ENCODE measurements around the gene FOXN3. TPM values are rescaled to one million over a fixed set of nuclear protein-coding genes. Genes with fewer than 3 reads are reported as not detected.

Gene FOXN3
- total RNA-seq, 1 experiment from 2014 or later = 13.8 TPM

GRCh38 chr14:89391123-89391522 lies 25.9 kb downstream of the FOXN3 start:
- no peak overlapping the region for H3K4me3 ChIP-seq (ENCODE audit: low read length)
- no peak for DNase-seq
- H3K36me3 ChIP-seq (ENCODE audit: insufficient read depth, low read length) = no peaks in the 10 kb centered on the region
- H3K4me2 ChIP-seq (ENCODE audit: low read depth, low read length, poor library complexity, severe bottlenecking) = no peak overlapping the region
- H4K20me1 ChIP-seq (ENCODE audit: insufficient read depth, low read depth, low read length) = peaks cover 7% of the 10 kb centered on the region; the same call in 1 of the 2 replicates
- H3K9me2 ChIP-seq (replicated peaks; ENCODE audit: insufficient read depth, low read length) = no peaks in the 10 kb centered on the region
- no peaks in the 10 kb centered on the region for H3K27me3 ChIP-seq (ENCODE audit: low read length)
- H3K9ac ChIP-seq (ENCODE audit: low read length) = no peak overlapping the region
- H3K4me1 ChIP-seq (ENCODE audit: low read length) = no peaks in the 10 kb centered on the region
- no peaks in the 10 kb centered on the region for H3K9me3 ChIP-seq (ENCODE audit: low read length)
- no peaks in the 10 kb centered on the region for H3K79me2 ChIP-seq (ENCODE audit: low read length)
- no peak overlapping the region for H2AFZ ChIP-seq (ENCODE audit: low read length)
- H3K27ac ChIP-seq (ENCODE audit: low read length) = no peak overlapping the region

GRCh38 chr14:89388853-89389252 lies 28.2 kb downstream of the FOXN3 start:
- no peak overlapping the region for H3K27ac ChIP-seq (ENCODE audit: low read length)
- no peaks in the 10 kb centered on the region for H3K79me2 ChIP-seq (ENCODE audit: low read length)
- H3K36me3 ChIP-seq (ENCODE audit: insufficient read depth, low read length) = no peaks in the 10 kb centered on the region
- peaks cover 8% of the 10 kb centered on the region; the same call in 1 of the 2 replicates for H4K20me1 ChIP-seq (ENCODE audit: insufficient read depth, low read depth, low read length)
- H3K4me1 ChIP-seq (ENCODE audit: low read length) = peaks cover 7% of the 10 kb centered on the region
- H3K4me3 ChIP-seq (ENCODE audit: low read length) = no peak overlapping the region
- H3K9ac ChIP-seq (ENCODE audit: low read length) = no peak overlapping the region
- no peaks in the 10 kb centered on the region for H3K9me2 ChIP-seq (replicated peaks; ENCODE audit: insufficient read depth, low read length)
- no peak for DNase-seq
- H3K4me2 ChIP-seq (ENCODE audit: low read depth, low read length, poor library complexity, severe bottlenecking) = no peak overlapping the region
- H2AFZ ChIP-seq (ENCODE audit: low read length) = no peak overlapping the region
- no peaks in the 10 kb centered on the region for H3K27me3 ChIP-seq (ENCODE audit: low read length)
- no peaks in the 10 kb centered on the region for H3K9me3 ChIP-seq (ENCODE audit: low read length)

- Histone ChIP-seq H3K27ac (ENCODE audit: low read length) (no peak overlapping the region), H3K79me2 (ENCODE audit: low read length) (no peaks in the 10 kb centered on the region), H3K4me3 (ENCODE audit: low read length) (no peak overlapping the region), H3K9me2 (replicated peaks; ENCODE audit: insufficient read depth, low read length) (no peaks in the 10 kb centered on the region), H3K4me1 (ENCODE audit: low read length) (peaks cover 15% of the 10 kb centered on the region), H3K4me2 (ENCODE audit: low read depth, low read length, poor library complexity, severe bottlenecking) (no peak overlapping the region), H3K9ac (ENCODE audit: low read length) (no peak overlapping the region), H3K9me3 (ENCODE audit: low read length) (no peaks in the 10 kb centered on the region), H3K27me3 (ENCODE audit: low read length) (no peaks in the 10 kb centered on the region), H3K36me3 (ENCODE audit: insufficient read depth, low read length) (no peaks in the 10 kb centered on the region), H4K20me1 (ENCODE audit: insufficient read depth, low read depth, low read length) (peaks cover 10% of the 10 kb centered on the region; the same call in 1 of the 2 replicates), H2AFZ (ENCODE audit: low read length) (no peak overlapping the region)
- no peak for DNase-seq
These were observed 28.9 kb downstream of the FOXN3 start for GRCh38 chr14:89387922-89388685.

GRCh38 chr14:89386212-89386886 lies 30.7 kb downstream of the FOXN3 start:
- H4K20me1 ChIP-seq (ENCODE audit: insufficient read depth, low read depth, low read length) = peaks cover 10% of the 10 kb centered on the region; the same call in 1 of the 2 replicates
- no peaks in the 10 kb centered on the region for H3K9me3 ChIP-seq (ENCODE audit: low read length)
- DNase-seq = no peak
- H3K27me3 ChIP-seq (ENCODE audit: low read length) = no peaks in the 10 kb centered on the region
- peaks cover 21% of the 10 kb centered on the region for H3K4me1 ChIP-seq (ENCODE audit: low read length)
- H2AFZ ChIP-seq (ENCODE audit: low read length) = no peak overlapping the region
- H3K9ac ChIP-seq (ENCODE audit: low read length) = no peak overlapping the region
- H3K27ac ChIP-seq (ENCODE audit: low read length) = no peak overlapping the region
- no peak overlapping the region for H3K4me3 ChIP-seq (ENCODE audit: low read length)
- no peaks in the 10 kb centered on the region for H3K79me2 ChIP-seq (ENCODE audit: low read length)
- no peaks in the 10 kb centered on the region for H3K9me2 ChIP-seq (replicated peaks; ENCODE audit: insufficient read depth, low read length)
- no peak overlapping the region for H3K4me2 ChIP-seq (ENCODE audit: low read depth, low read length, poor library complexity, severe bottlenecking)
- no peaks in the 10 kb centered on the region for H3K36me3 ChIP-seq (ENCODE audit: insufficient read depth, low read length)

- Histone ChIP-seq H3K4me3 (ENCODE audit: low read length) (no peak overlapping the region), H3K9ac (ENCODE audit: low read length) (no peak overlapping the region), H3K27ac (ENCODE audit: low read length) (no peak overlapping the region), H3K4me2 (ENCODE audit: low read depth, low read length, poor library complexity, severe bottlenecking) (no peak overlapping the region), H3K79me2 (ENCODE audit: low read length) (no peaks in the 10 kb centered on the region), H3K9me2 (replicated peaks; ENCODE audit: insufficient read depth, low read length) (no peaks in the 10 kb centered on the region), H3K4me1 (ENCODE audit: low read length) (peaks cover 21% of the 10 kb centered on the region), H4K20me1 (ENCODE audit: insufficient read depth, low read depth, low read length) (peaks cover 10% of the 10 kb centered on the region; the same call in 1 of the 2 replicates), H3K36me3 (ENCODE audit: insufficient read depth, low read length) (no peaks in the 10 kb centered on the region), H2AFZ (ENCODE audit: low read length) (no peak overlapping the region), H3K27me3 (ENCODE audit: low read length) (no peaks in the 10 kb centered on the region), H3K9me3 (ENCODE audit: low read length) (no peaks in the 10 kb centered on the region)
- no peak for DNase-seq
These were observed 32.4 kb downstream of the FOXN3 start for GRCh38 chr14:89384636-89385035.

GRCh38 chr14:89384023-89384422 lies 33.0 kb downstream of the FOXN3 start:
- no peaks in the 10 kb centered on the region for H3K9me2 ChIP-seq (replicated peaks; ENCODE audit: insufficient read depth, low read length)
- no peak overlapping the region for H2AFZ ChIP-seq (ENCODE audit: low read length)
- H3K27ac ChIP-seq (ENCODE audit: low read length) = no peak overlapping the region
- no peaks in the 10 kb centered on the region for H3K36me3 ChIP-seq (ENCODE audit: insufficient read depth, low read length)
- DNase-seq = peak; percentile 79
- no peaks in the 10 kb centered on the region for H3K79me2 ChIP-seq (ENCODE audit: low read length)
- H3K9me3 ChIP-seq (ENCODE audit: low read length) = no peaks in the 10 kb centered on the region
- no peaks in the 10 kb centered on the region for H3K27me3 ChIP-seq (ENCODE audit: low read length)
- peaks cover 10% of the 10 kb centered on the region; the same call in 1 of the 2 replicates for H4K20me1 ChIP-seq (ENCODE audit: insufficient read depth, low read depth, low read length)
- peaks cover 21% of the 10 kb centered on the region for H3K4me1 ChIP-seq (ENCODE audit: low read length)
- no peak overlapping the region for H3K9ac ChIP-seq (ENCODE audit: low read length)
- H3K4me2 ChIP-seq (ENCODE audit: low read depth, low read length, poor library complexity, severe bottlenecking) = no peak overlapping the region
- no peak overlapping the region for H3K4me3 ChIP-seq (ENCODE audit: low read length)

GRCh38 chr14:89382901-89383845 lies 33.9 kb downstream of the FOXN3 start:
- Histone ChIP-seq H3K79me2 (ENCODE audit: low read length) (no peaks in the 10 kb centered on the region), H3K36me3 (ENCODE audit: insufficient read depth, low read length) (no peaks in the 10 kb centered on the region), H3K9me2 (replicated peaks; ENCODE audit: insufficient read depth, low read length) (no peaks in the 10 kb centered on the region), H3K27me3 (ENCODE audit: low read length) (no peaks in the 10 kb centered on the region), H3K4me3 (ENCODE audit: low read length) (no peak overlapping the region), H3K4me1 (ENCODE audit: low read length) (peaks cover 21% of the 10 kb centered on the region), H3K9me3 (ENCODE audit: low read length) (no peaks in the 10 kb centered on the region), H3K9ac (ENCODE audit: low read length) (no peak overlapping the region), H3K4me2 (ENCODE audit: low read depth, low read length, poor library complexity, severe bottlenecking) (no peak overlapping the region), H2AFZ (ENCODE audit: low read length) (no peak overlapping the region), H3K27ac (ENCODE audit: low read length) (no peak overlapping the region), H4K20me1 (ENCODE audit: insufficient read depth, low read depth, low read length) (peaks cover 5% of the 10 kb centered on the region; the same call in 1 of the 2 replicates)
- no peak for DNase-seq

All from Karpas-422 (cell line).